Measurements from ENCODE around the gene SRCIN1.

SRCIN1 gene

GRCh38 chr17:38557836-38558727 lies 47.7 kb downstream of the SRCIN1 start:
- Histone ChIP-seq H3K9me3 (ENCODE audit: severe bottlenecking) (no peaks in the 10 kb centered on the region), H3K36me3 (ENCODE audit: low read depth) (no peaks in the 10 kb centered on the region), H3K4me1 (ENCODE audit: insufficient read depth, poor library complexity, severe bottlenecking) (peaks cover 9% of the 10 kb centered on the region), H3K27me3 (ENCODE audit: insufficient read depth, poor library complexity, severe bottlenecking) (no peaks in the 10 kb centered on the region), H3K27ac (ENCODE audit: poor library complexity, severe bottlenecking) (peak overlapping the region; percentile 70), H3K4me3 (ENCODE audit: severe bottlenecking) (peak overlapping the region; percentile 31)
- peak; percentile 96 for TF ChIP-seq CTCF (IDR thresholded peaks at IDR 0.05; ENCODE audit: poor library complexity, severe bottlenecking)
- peak; percentile 95 for DNase-seq (ENCODE audit: low spot score)
- peak; percentile 74 for ATAC-seq (ENCODE audit: low read depth)

GRCh38 chr17:38557396-38557795 lies 48.4 kb downstream of the SRCIN1 start:
- no peak overlapping the region for H3K4me3 ChIP-seq (ENCODE audit: severe bottlenecking)
- TF ChIP-seq CTCF (IDR thresholded peaks at IDR 0.05; ENCODE audit: poor library complexity, severe bottlenecking), result no peak
- H3K27ac ChIP-seq (ENCODE audit: poor library complexity, severe bottlenecking), result peak overlapping the region; percentile 70
- no peaks in the 10 kb centered on the region for H3K27me3 ChIP-seq (ENCODE audit: insufficient read depth, poor library complexity, severe bottlenecking)
- no peaks in the 10 kb centered on the region for H3K9me3 ChIP-seq (ENCODE audit: severe bottlenecking)
- peaks cover 9% of the 10 kb centered on the region for H3K4me1 ChIP-seq (ENCODE audit: insufficient read depth, poor library complexity, severe bottlenecking)
- DNase-seq (ENCODE audit: low spot score) (no peak), ATAC-seq (ENCODE audit: low read depth) (no peak)
- no peaks in the 10 kb centered on the region for H3K36me3 ChIP-seq (ENCODE audit: low read depth)

- DNase-seq (ENCODE audit: low spot score), result no peak
Observed at GRCh38 chr17:38556239-38556638, 49.5 kb downstream of the SRCIN1 start.

GRCh38 chr17:38554430-38555350 lies 51.1 kb downstream of the SRCIN1 start:
- Histone ChIP-seq H3K4me3 (ENCODE audit: severe bottlenecking) (no peak overlapping the region), H3K36me3 (ENCODE audit: low read depth) (no peaks in the 10 kb centered on the region), H3K27me3 (ENCODE audit: insufficient read depth, poor library complexity, severe bottlenecking) (no peaks in the 10 kb centered on the region), H3K4me1 (ENCODE audit: insufficient read depth, poor library complexity, severe bottlenecking) (peaks cover 13% of the 10 kb centered on the region), H3K9me3 (ENCODE audit: severe bottlenecking) (no peaks in the 10 kb centered on the region), H3K27ac (ENCODE audit: poor library complexity, severe bottlenecking) (no peak overlapping the region)
- ATAC-seq (ENCODE audit: low read depth) (no peak), DNase-seq (ENCODE audit: low spot score) (no peak)
- TF ChIP-seq CTCF (IDR thresholded peaks at IDR 0.05; ENCODE audit: poor library complexity, severe bottlenecking), result no peak

More at GRCh38 chr17:38556239-38556638, 49.5 kb downstream of the SRCIN1 start:
- H3K36me3 ChIP-seq (ENCODE audit: low read depth), result no peaks in the 10 kb centered on the region
- H3K4me1 ChIP-seq (ENCODE audit: insufficient read depth, poor library complexity, severe bottlenecking), result peaks cover 9% of the 10 kb centered on the region
- H3K27ac ChIP-seq (ENCODE audit: poor library complexity, severe bottlenecking), result no peak overlapping the region
- no peaks in the 10 kb centered on the region for H3K9me3 ChIP-seq (ENCODE audit: severe bottlenecking)
- no peaks in the 10 kb centered on the region for H3K27me3 ChIP-seq (ENCODE audit: insufficient read depth, poor library complexity, severe bottlenecking)
- TF ChIP-seq CTCF (IDR thresholded peaks at IDR 0.05; ENCODE audit: poor library complexity, severe bottlenecking), result no peak
- H3K4me3 ChIP-seq (ENCODE audit: severe bottlenecking), result no peak overlapping the region
- ATAC-seq (ENCODE audit: low read depth), result no peak

Data from RWPE2 (cell line).